Endothelial cell of umbilical vein (primary cell): ENCODE measurements around the gene HBP1. TPM values are rescaled to one million over a fixed set of nuclear protein-coding genes. Genes with fewer than 3 reads are reported as not detected.

ENCODE experiments used
- BruUV-seq: library from RNA; stranded (reverse); fragments of 400-500 nt; replicated peaks from 2 replicates; lab custom pipeline; 2021; lab: Mats Ljungman, UMichigan
- CTCF ChIA-PET: fragments of 300-600, 350-600 bp; sonication (Branson Sonifier 250); formaldehyde crosslinking; loops from one replicate; lab custom pipeline; 2021; ENCODE audit warnings: antibody characterized with exemption, inconsistent platforms; lab: Charles Lee
- POLR2A ChIA-PET: fragments of 300-600, 350-600 bp; sonication (Branson Sonifier 250); formaldehyde crosslinking; loops from one replicate; lab custom pipeline; 2021; ENCODE audit warnings: antibody characterized with exemption, inconsistent platforms; lab: Charles Lee
- DNase-seq: peaks from one replicate; pipeline ENCODE4 v3.0.0-alpha.2; 2011; ENCODE audit warnings: low read depth, low spot score
- FAIRE-seq: peaks from 2 replicates; lab custom pipeline; 2011; peaks lifted over from hg19 to GRCh38; lab: Jason Lieb, UNC
- H2AFZ ChIP-seq: 2 replicates; pipeline ENCODE4 v1.6.0; 2012; ENCODE audit warnings: low read depth, low read length, control low read depth, inconsistent platforms
- H3K27ac ChIP-seq: 2 replicates; pipeline ENCODE4 v1.5.1; 2011; ENCODE audit warnings: low read depth, mild to moderate bottlenecking, control low read depth, low read length, moderate library complexity; ENCODE audit not compliant: insufficient read depth
- H3K27me3 ChIP-seq, 2 experiments: 2 replicates each; pipeline versions ENCODE4 v1.6.0 to v1.6.1; 2011; ENCODE audit warnings: low read length in 2 of 2, mixed read lengths in 1 of 2; ENCODE audit not compliant: control insufficient read depth in 2 of 2, insufficient read depth in 2 of 2
- H3K36me3 ChIP-seq, 2 experiments: 2 replicates in 1 of 2; 3 replicates in 1 of 2; pipeline ENCODE4 v1.5.1; 2011; ENCODE audit warnings: low read length in 2 of 2, mild to moderate bottlenecking in 1 of 2, moderate library complexity in 1 of 2; ENCODE audit not compliant: control insufficient read depth in 2 of 2, insufficient read depth in 2 of 2; ENCODE audit errors: extremely low read depth in 1 of 2
- H3K4me1 ChIP-seq: 3 replicates; pipeline ENCODE4 v1.5.1; 2011; ENCODE audit warnings: mild to moderate bottlenecking, low read length; ENCODE audit not compliant: control insufficient read depth, insufficient read depth; ENCODE audit errors: extremely low read depth
- H3K4me2 ChIP-seq: 2 replicates; pipeline ENCODE4 v1.6.1; 2011; ENCODE audit warnings: low read length, control low read depth, mixed read lengths; ENCODE audit not compliant: insufficient read depth
- H3K4me3 ChIP-seq, 3 experiments: fragments of 200-600 bp in 1 of 3; sonication (generic), shearing (Covaris generic) in 1 of 3; replicated peaks in 1 of 3; 2 replicates each; pipeline ENCODE4 v1.5.1; 2011 to 2016; ENCODE audit warnings: control low read depth in 3 of 3, low read length in 3 of 3, mild to moderate bottlenecking in 2 of 3, inconsistent platforms in 1 of 3, low read depth in 1 of 3, moderate library complexity in 1 of 3; ENCODE audit not compliant: insufficient read depth in 1 of 3
- H3K79me2 ChIP-seq: 2 replicates; pipeline ENCODE4 v1.6.0; 2012; ENCODE audit warnings: low read length, inconsistent platforms; ENCODE audit not compliant: control insufficient read depth, insufficient read depth
- H3K9ac ChIP-seq: replicated peaks from 2 replicates; pipeline ENCODE3; 2011; ENCODE audit warnings: low read length, control low read depth; ENCODE audit not compliant: insufficient read depth; ENCODE audit errors: extremely low read depth
- H3K9me1 ChIP-seq: replicated peaks from 3 replicates; pipeline ENCODE4 v1.6.0; 2011; ENCODE audit warnings: mild to moderate bottlenecking, low read length; ENCODE audit not compliant: control insufficient read depth, insufficient read depth; ENCODE audit errors: extremely low read depth
- H3K9me3 ChIP-seq: replicated peaks from 2 replicates; pipeline ENCODE4 v1.5.1; 2012; ENCODE audit warnings: low read length, inconsistent platforms; ENCODE audit not compliant: control insufficient read depth, insufficient read depth
- H4K20me1 ChIP-seq: replicated peaks from 2 replicates; pipeline ENCODE3; 2011; ENCODE audit warnings: mild to moderate bottlenecking, low read length; ENCODE audit not compliant: control insufficient read depth, insufficient read depth; ENCODE audit errors: extremely low read depth
- EZH2 ChIP-seq: IDR thresholded peaks from 2 replicates; pipeline ENCODE4 v1.6.1; 2012; ENCODE audit warnings: borderline replicate concordance, low read depth, mild to moderate bottlenecking, moderate library complexity, low read length, inconsistent platforms; ENCODE audit not compliant: severe bottlenecking
- FOS ChIP-seq: IDR thresholded peaks from 2 replicates; pipeline ENCODE4 v1.6.1; 2011; ENCODE audit warnings: mild to moderate bottlenecking, low read length, moderate library complexity, borderline replicate concordance; ENCODE audit not compliant: insufficient read depth
- GATA2 ChIP-seq: IDR thresholded peaks from 2 replicates; pipeline ENCODE4 v1.7.0; 2011; ENCODE audit warnings: low read depth, mild to moderate bottlenecking, moderate library complexity, mixed read lengths, low read length; ENCODE audit not compliant: insufficient read length, insufficient read depth
- JUN ChIP-seq: IDR thresholded peaks from 2 replicates; pipeline ENCODE4 v1.6.1; 2011; ENCODE audit warnings: borderline replicate concordance, low read depth; ENCODE audit not compliant: insufficient read length, insufficient read depth
- MAX ChIP-seq: IDR thresholded peaks from 2 replicates; pipeline ENCODE4 v1.6.1; 2011; ENCODE audit not compliant: insufficient read depth, insufficient read length
- MYC ChIP-seq: IDR thresholded peaks from one replicate; pipeline ENCODE4 v1.6.1; 2011; ENCODE audit warnings: mild to moderate bottlenecking, low read depth, low read length
- POLR2A ChIP-seq: IDR thresholded peaks from 2 replicates; pipeline ENCODE4 v1.6.1; 2012; ENCODE audit warnings: low read depth, mild to moderate bottlenecking, control low read depth, low read length
- POLR2AphosphoS5 ChIP-seq: IDR thresholded peaks from 2 replicates; pipeline ENCODE4 v1.6.1; 2012; ENCODE audit warnings: low read depth, mild to moderate bottlenecking, control low read depth, low read length, moderate library complexity; ENCODE audit not compliant: insufficient read depth
- dilution Hi-C: fragments of 300-500 bp; cut with MboI; formaldehyde crosslinking; loops from one replicate; pipeline ENCODE4 v1.15.0; 2019; ENCODE audit warnings: low sequenced_read_pairs; ENCODE audit not compliant: extremely low pct_ligation_motif_present
- intact Hi-C: fragments of 100-400 bp; cut with micrococcal nuclease; formaldehyde crosslinking; loops from one replicate; pipeline ENCODE4 v1.10.0; 2022
- polyA plus RNA-seq, 4 experiments: library from polyadenylated mRNA; depleted of rRNA in 3 of 4; stranded (reverse) in 3 of 4; unstranded in 1 of 4; fragments of >200 nt; gene quantifications; 2 replicates each; pipeline versions ENCODE4 v1.2.1 to v1.2.3, GENCODE V29; 2011 to 2012; ENCODE audit warnings: missing spikeins in 1 of 4
- total RNA-seq: library from RNA; stranded (reverse); gene quantifications from 2 replicates; pipeline ENCODE4 v1.2.3, GENCODE V29; 2021
- TF ChIP-seq, protein P1 (sequence below), 2 donors: IDR thresholded peaks; 1 replicate in 1 of 2; 2 replicates in 1 of 2; pipeline ENCODE4 v1.5.1; 2011; ENCODE audit warnings: low read length in 2 of 2, mild to moderate bottlenecking in 2 of 2, moderate library complexity in 2 of 2, control low read depth in 1 of 2, inconsistent platforms in 1 of 2, low read depth in 1 of 2; ENCODE audit not compliant: insufficient read depth in 1 of 2; ENCODE audit errors: extremely low read depth in 1 of 2

The HBP1 gene
- total and polyA plus RNA-seq, 2 donors (not counting 3 experiments of a cell fraction or from before 2014, with no cell fraction given): 49.6 to 63.4 TPM

DNA sequence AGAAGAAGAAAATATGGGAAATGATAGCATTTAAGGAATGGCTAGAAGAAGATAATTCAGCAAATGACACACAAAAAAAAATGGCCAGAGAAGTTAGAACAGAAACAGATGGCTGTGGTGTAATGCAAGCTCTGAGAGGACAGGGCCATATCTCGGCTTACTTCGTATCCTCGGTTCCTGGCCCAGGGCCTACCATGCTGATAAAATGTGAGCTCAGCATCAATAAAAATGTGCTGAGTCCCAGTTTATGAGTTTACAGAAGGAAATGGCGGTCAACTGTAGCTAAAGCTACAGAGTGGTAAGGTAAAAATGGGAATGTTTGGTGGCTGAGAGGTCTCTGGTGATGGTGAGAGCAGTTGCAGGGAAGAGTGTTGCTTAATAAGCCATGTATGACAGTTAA lies 40.8 kb downstream of the HBP1 start:
- no peaks in the 10 kb centered on the region for H3K4me1 ChIP-seq
- H4K20me1 ChIP-seq: no peaks in the 10 kb centered on the region
- H3K36me3 ChIP-seq: peaks cover 0 to 6% of the 10 kb centered on the region in 2 experiments
- H3K9me3 ChIP-seq: no peaks in the 10 kb centered on the region
- TF ChIP-seq JUN: no peak
- TF ChIP-seq, protein P1, sequence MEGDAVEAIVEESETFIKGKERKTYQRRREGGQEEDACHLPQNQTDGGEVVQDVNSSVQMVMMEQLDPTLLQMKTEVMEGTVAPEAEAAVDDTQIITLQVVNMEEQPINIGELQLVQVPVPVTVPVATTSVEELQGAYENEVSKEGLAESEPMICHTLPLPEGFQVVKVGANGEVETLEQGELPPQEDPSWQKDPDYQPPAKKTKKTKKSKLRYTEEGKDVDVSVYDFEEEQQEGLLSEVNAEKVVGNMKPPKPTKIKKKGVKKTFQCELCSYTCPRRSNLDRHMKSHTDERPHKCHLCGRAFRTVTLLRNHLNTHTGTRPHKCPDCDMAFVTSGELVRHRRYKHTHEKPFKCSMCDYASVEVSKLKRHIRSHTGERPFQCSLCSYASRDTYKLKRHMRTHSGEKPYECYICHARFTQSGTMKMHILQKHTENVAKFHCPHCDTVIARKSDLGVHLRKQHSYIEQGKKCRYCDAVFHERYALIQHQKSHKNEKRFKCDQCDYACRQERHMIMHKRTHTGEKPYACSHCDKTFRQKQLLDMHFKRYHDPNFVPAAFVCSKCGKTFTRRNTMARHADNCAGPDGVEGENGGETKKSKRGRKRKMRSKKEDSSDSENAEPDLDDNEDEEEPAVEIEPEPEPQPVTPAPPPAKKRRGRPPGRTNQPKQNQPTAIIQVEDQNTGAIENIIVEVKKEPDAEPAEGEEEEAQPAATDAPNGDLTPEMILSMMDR (IDR thresholded peaks at IDR 0.05; ENCODE audit: extremely low read depth in 1 of 2, insufficient read depth in 1 of 2, low read depth in 1 of 2, low read length in 2 of 2): no peak
- no peak overlapping the region for H3K4me3 ChIP-seq
- H2AFZ ChIP-seq: no peak overlapping the region
- no peak overlapping the region for H3K9ac ChIP-seq
- intact Hi-C loops (no loop called here), dilution Hi-C loops (no loop called here)
- BruUV-seq: no TSS peak
- H3K79me2 ChIP-seq: no peaks in the 10 kb centered on the region
- DNase-seq: no peak
- ChIA-PET POLR2A (no interaction called here), CTCF (interaction anchor here (1.2 to 1.5 kb wide), 2 partner anchors 292 to 665 kb away, joined by 3 read pairs; no protein-coding TSS in a partner anchor)
- no peak overlapping the region for H3K4me2 ChIP-seq
- no peaks in the 10 kb centered on the region for H3K9me1 ChIP-seq
- FAIRE-seq: no peak
- H3K27me3 ChIP-seq: no peaks in the 10 kb centered on the region
- no peak overlapping the region for H3K27ac ChIP-seq

DNA sequence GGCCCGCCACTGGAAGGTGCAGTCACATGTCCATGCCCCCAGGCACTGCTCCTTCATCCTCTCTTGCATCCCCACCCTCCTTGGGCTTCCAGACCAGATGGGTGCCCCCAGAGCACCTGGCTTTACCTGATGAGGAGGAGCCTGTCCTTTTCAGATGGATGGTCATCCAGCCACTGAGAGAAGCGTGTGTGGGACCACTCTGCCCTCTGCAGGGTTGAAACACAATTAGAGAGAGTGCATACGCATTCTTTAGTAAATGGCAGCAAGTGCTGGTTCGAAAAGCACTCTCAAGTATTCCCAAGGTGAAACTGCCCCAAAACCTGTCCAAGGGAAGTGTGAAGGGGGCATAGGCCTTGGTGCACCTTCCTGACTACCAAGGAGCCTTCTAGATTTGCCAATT lies 41.6 kb downstream of the HBP1 start:
- BruUV-seq: no TSS peak
- Histone ChIP-seq H3K79me2 (no peaks in the 10 kb centered on the region), H3K27ac (no peak overlapping the region), H3K4me2 (no peak overlapping the region), H4K20me1 (no peaks in the 10 kb centered on the region), H3K9ac (no peak overlapping the region), H3K9me1 (no peaks in the 10 kb centered on the region), H3K4me3 (no peak overlapping the region), H3K27me3 (no peaks in the 10 kb centered on the region), H3K36me3 (peaks cover 0 to 6% of the 10 kb centered on the region in 2 experiments), H3K4me1 (no peaks in the 10 kb centered on the region), H3K9me3 (no peaks in the 10 kb centered on the region), H2AFZ (no peak overlapping the region)
- intact Hi-C loops (no loop called here), dilution Hi-C loops (no loop called here)
- ChIA-PET POLR2A (no interaction called here), CTCF (no interaction called here)
- TF ChIP-seq JUN: no peak
- no peak for TF ChIP-seq FOS
- TF ChIP-seq POLR2A: no peak
- no peak for TF ChIP-seq EZH2
- no peak for TF ChIP-seq POLR2AphosphoS5
- no peak for TF ChIP-seq MYC
- TF ChIP-seq MAX: no peak
- no peak for TF ChIP-seq GATA2
- TF ChIP-seq, protein P1 (IDR thresholded peaks at IDR 0.05; ENCODE audit: extremely low read depth in 1 of 2, insufficient read depth in 1 of 2, low read depth in 1 of 2, low read length in 2 of 2): no peak
- no peak for FAIRE-seq
- DNase-seq: no peak
